Tibial artery (tissue), 4 donors: ENCODE results near the gene LEFTY2.

ENCODE experiments used
- DNase-seq, 2 donors: peaks; one replicate each; pipeline ENCODE4 v3.0.0-alpha.2; 2019
- H3K27ac ChIP-seq, 2 donors: fragments of 200-600 bp; sonication (generic) in 1 of 2; 1 replicate in 1 of 2; 2 replicates in 1 of 2; pipeline ENCODE4 v1.5.1; 2018 to 2019; ENCODE audit warnings: mild to moderate bottlenecking in 1 of 2
- H3K27me3 ChIP-seq, 2 donors: fragments of 200-600 bp; sonication (generic) in 1 of 2; one replicate each; pipeline versions ENCODE4 v1.5.1 to v1.6.0; 2016 to 2019
- H3K36me3 ChIP-seq, 3 donors: fragments of 200-600 bp; sonication (generic) in 2 of 3; one replicate each; pipeline ENCODE4 v1.5.1; 2016 to 2019; ENCODE audit warnings: mild to moderate bottlenecking in 2 of 3
- H3K4me1 ChIP-seq, 4 donors: fragments of 200-600 bp; sonication (generic) in 2 of 4; 1 replicate in 3 of 4; 2 replicates in 1 of 4; pipeline ENCODE4 v1.5.1; 2016 to 2019
- H3K4me3 ChIP-seq, 2 donors: fragments of 200-600 bp; sonication (generic) in 1 of 2; 1 replicate in 1 of 2; 2 replicates in 1 of 2; pipeline ENCODE4 v1.5.1; 2018 to 2019; ENCODE audit warnings: mild to moderate bottlenecking in 2 of 2
- H3K9me3 ChIP-seq, 3 donors: fragments of 200-600 bp; sonication (generic) in 1 of 3; one replicate each; pipeline ENCODE4 v1.5.1; 2016 to 2019
- intact Hi-C: fragments of 100-400 bp; cut with DNase I; formaldehyde crosslinking; loops from one replicate; pipeline ENCODE4 v1.15.0; 2023; ENCODE audit warnings: low total_unique reads
- TF ChIP-seq, protein P1 (sequence below), 2 experiments: fragments of 200-600 bp in 1 of 2; fragments of 450-650 bp in 1 of 2; IDR thresholded peaks; one replicate each; pipeline ENCODE4 v1.5.1; 2017 to 2019; ENCODE audit warnings: antibody characterized with exemption in 2 of 2, mild to moderate bottlenecking in 1 of 2, moderate library complexity in 1 of 2

Gene LEFTY2

DNA sequence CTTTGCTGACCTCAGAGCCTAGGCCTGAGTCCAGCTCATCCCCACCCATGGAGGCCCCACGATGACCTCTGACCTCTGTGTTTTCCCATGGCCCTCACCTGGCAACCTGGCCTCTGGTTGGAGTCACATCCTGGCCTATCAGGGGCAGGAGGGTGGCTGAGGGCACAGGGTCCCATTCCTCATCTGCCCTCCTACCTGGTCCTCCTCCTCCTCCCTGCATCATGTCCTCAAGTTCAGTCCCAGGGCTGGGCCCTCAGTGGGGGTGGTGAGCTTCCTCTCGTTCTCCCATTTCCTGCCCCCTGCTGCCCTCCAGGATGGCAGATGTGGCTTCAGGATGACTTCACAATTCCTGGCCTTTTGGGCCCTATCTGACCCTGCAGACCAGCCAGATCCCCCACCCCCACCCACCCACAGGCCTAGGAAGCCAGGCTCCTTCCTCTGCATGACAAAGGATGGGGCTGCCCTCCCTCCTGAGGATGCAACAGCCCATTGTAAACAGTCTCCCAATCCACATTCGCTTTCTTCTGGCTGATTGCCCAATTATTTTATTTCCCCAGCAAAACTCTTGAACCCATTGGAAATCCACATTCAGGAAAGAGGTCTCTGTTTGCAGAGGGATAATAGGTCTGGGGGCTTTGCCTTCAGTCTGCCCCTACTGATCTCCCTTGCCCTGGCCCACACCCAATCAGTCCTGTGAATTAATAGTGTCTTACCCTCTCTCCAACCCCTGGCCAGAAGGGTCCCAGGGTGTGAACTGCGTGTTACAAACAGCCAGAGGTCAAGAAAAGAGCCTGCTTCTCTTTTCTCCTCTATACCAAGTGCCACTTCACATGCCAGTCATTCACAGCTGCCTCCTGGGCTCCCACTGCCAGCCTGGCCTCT is 41.7 kb downstream of the LEFTY2 start:
- H3K4me1 ChIP-seq: no peaks in the 10 kb centered on the region
- no peaks in the 10 kb centered on the region for H3K9me3 ChIP-seq
- intact Hi-C loops: no loop called here
- H3K36me3 ChIP-seq: no peaks in the 10 kb centered on the region
- DNase-seq: no peak
- H3K4me3 ChIP-seq: no peak overlapping the region
- TF ChIP-seq, protein P1, sequence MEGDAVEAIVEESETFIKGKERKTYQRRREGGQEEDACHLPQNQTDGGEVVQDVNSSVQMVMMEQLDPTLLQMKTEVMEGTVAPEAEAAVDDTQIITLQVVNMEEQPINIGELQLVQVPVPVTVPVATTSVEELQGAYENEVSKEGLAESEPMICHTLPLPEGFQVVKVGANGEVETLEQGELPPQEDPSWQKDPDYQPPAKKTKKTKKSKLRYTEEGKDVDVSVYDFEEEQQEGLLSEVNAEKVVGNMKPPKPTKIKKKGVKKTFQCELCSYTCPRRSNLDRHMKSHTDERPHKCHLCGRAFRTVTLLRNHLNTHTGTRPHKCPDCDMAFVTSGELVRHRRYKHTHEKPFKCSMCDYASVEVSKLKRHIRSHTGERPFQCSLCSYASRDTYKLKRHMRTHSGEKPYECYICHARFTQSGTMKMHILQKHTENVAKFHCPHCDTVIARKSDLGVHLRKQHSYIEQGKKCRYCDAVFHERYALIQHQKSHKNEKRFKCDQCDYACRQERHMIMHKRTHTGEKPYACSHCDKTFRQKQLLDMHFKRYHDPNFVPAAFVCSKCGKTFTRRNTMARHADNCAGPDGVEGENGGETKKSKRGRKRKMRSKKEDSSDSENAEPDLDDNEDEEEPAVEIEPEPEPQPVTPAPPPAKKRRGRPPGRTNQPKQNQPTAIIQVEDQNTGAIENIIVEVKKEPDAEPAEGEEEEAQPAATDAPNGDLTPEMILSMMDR (IDR thresholded peaks at IDR 0.05): no peak
- H3K27ac ChIP-seq: no peak overlapping the region
- H3K27me3 ChIP-seq: no peaks in the 10 kb centered on the region

- DNase-seq: no peak
- Histone ChIP-seq H3K36me3 (no peaks in the 10 kb centered on the region), H3K4me3 (no peak overlapping the region), H3K27ac (no peak overlapping the region), H3K27me3 (no peaks in the 10 kb centered on the region), H3K9me3 (no peaks in the 10 kb centered on the region), H3K4me1 (no peaks in the 10 kb centered on the region)
- intact Hi-C loops: no loop called here
- TF ChIP-seq, protein P1 (IDR thresholded peaks at IDR 0.05): no peak
Measured at GRCh38 chr1:225897595-225898514, 43.2 kb downstream of the LEFTY2 start.

DNA sequence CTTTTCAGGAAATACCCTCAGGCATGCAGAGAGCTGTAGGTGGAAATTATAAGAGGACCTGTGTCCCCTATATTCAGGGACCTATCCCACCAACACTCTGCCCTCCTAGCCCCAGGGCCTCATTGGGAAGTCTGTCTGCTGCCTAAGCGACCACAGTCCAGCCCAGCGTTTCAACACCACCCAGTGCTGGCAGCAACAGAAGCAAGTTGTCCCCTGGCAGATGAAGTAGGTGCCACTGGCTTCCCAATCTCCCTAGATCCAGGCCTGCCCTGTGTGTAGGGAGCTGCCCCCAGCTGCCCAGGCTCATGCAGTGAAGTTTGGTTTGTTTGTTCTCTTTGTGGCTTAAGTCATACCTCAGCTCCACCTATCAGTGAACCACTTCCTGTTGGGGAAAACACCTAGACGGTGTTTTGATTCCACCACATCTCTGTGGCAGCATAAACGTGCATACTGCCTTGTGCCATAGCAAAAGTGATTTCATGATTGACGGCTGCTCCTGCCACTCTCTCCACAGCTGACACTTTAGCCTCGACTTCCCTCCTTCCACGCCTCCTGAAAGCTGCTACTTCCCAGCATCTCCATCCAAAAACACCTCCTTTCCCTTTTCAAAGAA is 44.0 kb downstream of the LEFTY2 start:
- intact Hi-C loops: no loop called here
- TF ChIP-seq, protein P1 (IDR thresholded peaks at IDR 0.05): no peak
- H3K4me3 ChIP-seq: no peak overlapping the region
- H3K36me3 ChIP-seq: no peaks in the 10 kb centered on the region
- DNase-seq: no peak
- no peaks in the 10 kb centered on the region for H3K9me3 ChIP-seq
- no peak overlapping the region for H3K27ac ChIP-seq
- H3K27me3 ChIP-seq: no peaks in the 10 kb centered on the region
- H3K4me1 ChIP-seq: no peaks in the 10 kb centered on the region

DNA sequence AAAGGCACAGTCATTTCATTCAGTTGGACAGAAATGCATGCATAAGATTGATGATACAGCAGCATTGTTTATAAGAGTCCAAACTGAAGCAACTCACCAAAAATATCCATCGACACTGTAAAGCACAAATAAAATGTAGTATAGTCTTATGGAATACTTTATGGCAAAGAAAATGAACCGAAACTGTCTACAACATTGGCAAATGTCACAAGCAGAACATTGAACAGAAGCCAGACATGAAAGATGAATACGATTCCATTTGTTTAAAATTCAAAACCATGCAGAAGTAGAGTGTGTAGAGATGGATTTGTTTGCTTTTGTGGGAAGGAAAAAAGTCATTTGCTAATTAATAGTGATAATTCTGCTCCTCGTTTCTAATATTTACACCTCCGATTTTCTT is 44.5 kb downstream of the LEFTY2 start:
- no peaks in the 10 kb centered on the region for H3K4me1 ChIP-seq
- no peak overlapping the region for H3K27ac ChIP-seq
- H3K36me3 ChIP-seq: no peaks in the 10 kb centered on the region
- no peaks in the 10 kb centered on the region for H3K9me3 ChIP-seq
- TF ChIP-seq, protein P1 (IDR thresholded peaks at IDR 0.05): no peak
- H3K4me3 ChIP-seq: no peak overlapping the region
- DNase-seq: no peak
- intact Hi-C loops: no loop called here
- H3K27me3 ChIP-seq: no peaks in the 10 kb centered on the region

DNA sequence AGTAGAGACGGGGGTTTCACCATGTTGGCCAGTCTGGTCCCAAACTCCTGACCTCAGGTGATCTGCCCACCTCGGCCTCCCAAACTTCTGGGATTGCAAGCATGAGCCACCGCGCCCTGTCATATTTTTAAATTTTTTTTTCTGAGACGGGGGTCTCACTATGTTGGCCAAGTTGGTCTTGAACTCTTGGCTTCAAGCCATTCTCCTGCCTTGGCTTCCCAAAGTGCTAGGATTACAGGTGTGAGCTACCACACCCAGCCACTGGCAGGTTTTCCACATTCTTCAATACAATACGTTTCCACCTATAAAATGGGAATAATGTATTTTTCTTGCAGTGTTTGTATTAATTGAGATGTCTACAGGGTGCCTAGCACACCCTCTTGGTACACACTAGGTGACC is 48.7 kb downstream of the LEFTY2 start:
- Histone ChIP-seq H3K4me3 (no peak overlapping the region), H3K27ac (no peak overlapping the region), H3K27me3 (peaks cover 0 to 12% of the 10 kb centered on the region in 2 donors), H3K36me3 (no peaks in the 10 kb centered on the region), H3K9me3 (no peaks in the 10 kb centered on the region), H3K4me1 (peaks cover 0 to 9% (median 0%) of the 10 kb centered on the region in 4 donors)
- intact Hi-C loops: no loop called here
- no peak for DNase-seq
- TF ChIP-seq, protein P1 (IDR thresholded peaks at IDR 0.05): no peak
